ENCODE measurements around the gene DLK2.
"Not testable (repeated sequence)": the region's sequence is repeated elsewhere in the genome, so short reads cannot be mapped to it uniquely, and the experiment has no call there.

DLK2 gene

DNA sequence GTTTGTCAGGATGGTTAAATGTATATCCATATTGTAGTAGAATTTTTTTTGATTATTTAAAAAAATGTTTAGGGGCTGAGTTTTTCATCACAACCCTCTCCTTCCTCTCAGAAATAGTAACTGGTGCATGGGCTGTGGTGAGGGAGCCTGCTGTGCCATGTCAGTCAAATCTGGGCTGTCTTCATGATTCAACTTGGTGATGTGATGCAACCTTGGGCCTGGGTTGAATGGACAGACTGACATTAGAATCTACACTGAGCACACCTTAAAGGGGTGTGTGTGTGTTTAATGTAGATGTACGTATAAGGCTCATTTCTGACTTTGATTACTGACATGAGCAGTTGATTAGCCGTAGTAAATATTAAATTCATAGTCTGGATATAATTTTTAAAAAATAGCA, 25.7 kb upstream of the DLK2 start:
- no peak for DNase-seq

DNA sequence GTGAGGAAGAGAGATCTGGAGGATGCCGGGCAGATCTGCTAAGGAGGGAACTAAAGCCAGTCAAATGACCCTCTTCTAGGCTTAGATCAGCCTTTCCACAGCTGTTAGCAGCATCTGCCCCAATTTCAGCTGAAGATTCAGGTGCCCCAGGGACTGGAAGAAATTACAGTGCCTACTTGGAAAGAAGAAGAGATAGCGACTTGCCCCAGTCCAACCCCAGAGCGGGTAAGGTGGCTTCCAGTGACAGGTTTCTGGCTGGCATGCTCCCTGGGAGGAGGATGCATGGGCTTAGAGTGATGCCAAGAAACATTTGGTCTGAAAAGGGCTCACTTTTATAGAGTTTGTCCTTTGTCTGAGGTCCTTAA, 22.6 kb upstream of the DLK2 start:
- DNase-seq = no peak

DNA sequence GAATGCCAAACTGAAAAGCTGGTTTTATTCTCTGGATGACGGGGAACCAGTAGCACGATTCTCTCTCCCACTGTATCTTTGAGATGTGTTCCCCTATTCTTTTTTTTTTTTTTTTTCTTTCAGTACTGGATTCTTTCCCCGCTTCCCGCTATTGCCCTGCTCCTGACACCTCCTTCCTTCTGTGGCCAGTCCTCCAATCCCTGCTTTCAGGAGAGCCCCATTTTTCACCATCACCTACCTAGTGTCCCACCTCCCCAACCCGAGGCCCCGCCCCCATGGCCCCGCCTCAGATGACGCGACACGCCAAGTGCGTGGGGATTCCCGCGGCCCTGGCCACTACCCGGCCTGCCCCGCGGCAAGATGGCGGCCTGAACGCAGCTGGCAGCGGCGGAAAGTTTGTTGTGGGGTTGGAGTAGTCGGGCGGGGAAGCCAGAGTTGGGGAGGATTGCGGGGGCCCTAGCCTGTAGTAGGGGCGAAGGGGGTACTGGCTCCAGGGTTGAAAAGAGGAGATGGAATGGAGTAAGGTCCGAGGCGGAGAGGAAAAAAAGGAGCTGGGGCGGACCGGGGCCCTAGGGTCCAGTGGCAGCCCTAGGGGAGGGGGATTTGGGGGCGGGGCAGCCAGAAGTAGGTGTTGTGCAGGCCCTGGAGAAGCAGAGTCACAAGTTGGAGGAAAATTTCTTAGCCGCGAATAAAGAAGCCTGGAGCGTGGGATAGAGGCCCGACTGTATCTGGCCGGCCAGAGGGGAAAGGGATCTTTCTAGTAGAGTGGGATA, 22.1 kb upstream of the DLK2 start, which contains the start of gene TJAP1:
TJAP1 (plus strand) TSS at position 336 of the 773 bp plus-strand sequence. CDS start 21,432 bp downstream, outside the sequence.
- DNase-seq = peak; percentile 66 to 93

DNA sequence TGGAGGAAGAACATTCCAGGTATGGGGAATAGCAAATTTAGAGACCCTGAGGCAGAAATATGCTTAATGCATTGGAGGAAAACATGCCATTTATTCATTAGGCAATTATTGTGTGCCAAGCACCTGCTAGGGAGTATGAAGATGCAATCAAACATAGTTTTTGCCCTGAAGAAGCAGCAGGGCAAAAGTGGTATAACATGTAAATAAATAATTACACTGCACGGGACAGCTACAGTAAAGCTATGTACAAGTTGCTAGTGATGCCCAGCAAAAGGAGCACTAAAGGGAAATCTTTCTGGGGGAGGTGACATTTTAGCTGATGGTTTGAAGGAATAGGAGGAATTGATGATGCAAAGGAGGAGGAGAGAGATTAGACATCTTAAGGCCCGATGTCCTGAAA, 21.4 kb upstream of the DLK2 start:
- no peak for DNase-seq

DNA sequence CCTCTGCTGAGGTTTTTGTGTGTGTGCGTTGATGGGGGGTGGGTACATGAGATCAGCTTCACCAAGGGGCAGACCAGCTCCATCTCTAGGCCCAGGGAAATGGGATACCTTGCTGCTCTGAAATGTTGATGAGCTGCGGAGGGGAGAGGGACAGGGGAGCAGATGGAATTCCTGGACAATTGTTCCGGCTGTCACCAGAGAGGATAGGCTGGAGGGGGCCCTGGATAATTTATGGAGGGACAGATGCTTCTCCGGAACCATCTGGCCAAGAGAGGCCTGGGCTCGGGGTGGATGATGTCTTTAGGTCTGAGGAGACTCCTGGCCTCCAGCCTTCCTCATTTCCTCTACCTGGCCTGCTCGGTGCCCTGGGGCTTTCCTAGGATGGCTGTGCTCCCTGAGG, 20.2 kb upstream of the DLK2 start:
- no peak for DNase-seq

DNA sequence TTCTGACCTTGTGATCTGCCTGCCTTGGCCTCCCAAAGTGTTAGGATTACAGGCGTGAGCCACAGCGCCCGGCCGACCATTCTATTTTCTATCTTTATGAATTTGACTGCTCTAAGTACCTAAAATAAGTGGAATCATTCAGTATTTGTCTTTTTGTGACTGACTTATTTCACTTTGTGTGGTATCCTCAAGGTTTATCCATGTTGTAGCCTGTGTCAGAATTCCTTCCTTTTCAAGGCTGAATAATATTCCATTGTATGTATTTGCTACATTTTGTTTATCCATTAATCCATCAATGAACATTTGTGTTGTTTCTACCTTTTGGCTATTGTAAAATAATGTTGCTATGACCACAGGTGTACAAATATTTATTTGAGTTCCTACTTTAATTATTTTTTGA, 17.2 kb upstream of the DLK2 start:
- no peak for DNase-seq

DNA sequence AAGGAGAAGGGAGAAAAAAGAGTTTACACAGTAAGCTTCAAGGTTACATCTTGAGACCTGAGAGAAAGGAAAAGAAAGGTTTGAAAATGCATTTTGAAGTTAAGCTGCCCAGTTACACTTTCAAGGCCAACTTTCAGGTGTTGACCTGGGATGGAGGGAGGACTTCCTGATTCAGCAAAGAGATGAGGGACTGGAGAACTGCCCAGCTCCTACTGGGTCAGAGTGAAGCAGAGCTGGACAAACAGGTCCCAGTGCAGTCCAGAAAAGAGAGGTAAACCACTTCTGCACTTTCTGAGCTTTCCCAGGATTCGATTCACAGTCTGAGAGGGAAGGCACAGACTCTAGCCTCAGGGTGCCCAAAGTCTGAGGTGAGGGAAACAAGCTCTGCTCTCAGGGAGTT, 16.1 kb upstream of the DLK2 start:
- DNase-seq = no peak

DNA sequence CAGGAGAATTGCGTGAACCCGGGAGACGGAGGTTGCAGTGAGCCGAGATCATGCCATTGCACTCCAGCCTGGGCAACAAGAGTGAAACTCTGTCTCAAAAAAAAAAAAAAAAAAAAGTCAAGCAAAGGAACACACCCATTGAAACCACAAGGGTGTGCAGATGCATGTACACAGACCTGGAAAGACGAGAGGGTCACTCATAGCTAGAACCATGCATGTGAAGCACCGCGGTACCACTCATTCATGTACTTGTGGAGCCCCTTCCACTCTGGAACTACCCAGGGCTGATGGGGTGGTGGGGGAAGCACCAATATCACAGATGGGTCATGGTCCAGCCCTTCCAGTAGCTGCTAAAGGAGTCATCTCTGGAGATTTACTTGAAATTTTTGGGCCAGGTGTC, 14.6 kb upstream of the DLK2 start:
- no peak for DNase-seq

DNA sequence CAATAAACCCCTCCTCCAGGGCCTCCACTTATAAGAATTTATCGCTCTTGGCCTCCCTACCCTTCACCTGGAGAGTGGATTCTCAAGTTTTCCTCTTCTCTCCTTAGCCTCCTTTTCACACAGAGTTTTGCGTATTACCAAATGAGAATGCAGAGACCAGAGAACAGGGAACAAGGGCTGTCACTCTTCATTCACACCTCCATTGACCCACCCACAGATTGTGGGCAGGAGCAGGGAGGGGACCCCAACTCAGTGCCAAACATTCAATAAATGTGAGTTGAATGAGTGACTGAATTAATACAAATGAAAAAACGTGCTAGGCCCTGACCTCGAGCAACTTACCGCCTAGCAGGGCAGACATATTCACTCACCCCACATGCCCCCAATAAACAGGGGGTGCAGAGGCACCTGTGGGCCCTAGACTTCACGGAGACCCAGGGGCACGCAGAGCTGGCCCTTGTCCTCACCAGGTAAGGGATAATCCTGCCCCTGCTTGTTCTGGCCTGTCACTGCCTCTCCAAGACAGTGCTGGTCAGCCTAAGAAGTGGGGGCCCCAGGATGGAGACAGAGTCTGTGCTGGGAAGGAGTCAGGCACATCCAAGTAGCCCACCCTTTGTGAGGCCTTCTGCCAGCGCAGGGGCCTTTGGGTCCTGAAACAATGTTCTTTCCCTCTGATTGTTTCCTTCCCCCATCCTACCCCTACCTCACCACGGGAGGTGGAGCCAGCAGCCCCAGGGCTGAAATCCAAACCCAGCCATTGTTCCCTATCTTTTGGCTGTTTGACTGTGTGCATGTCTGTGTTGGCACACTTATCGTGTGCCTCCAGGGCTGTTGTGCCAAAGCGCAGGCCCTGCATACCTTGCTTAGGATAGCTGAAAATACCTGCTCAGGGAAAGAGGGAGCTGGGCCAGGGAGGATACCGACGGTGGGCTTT, 13.7 kb upstream of the DLK2 start:
- no peak for DNase-seq

DNA sequence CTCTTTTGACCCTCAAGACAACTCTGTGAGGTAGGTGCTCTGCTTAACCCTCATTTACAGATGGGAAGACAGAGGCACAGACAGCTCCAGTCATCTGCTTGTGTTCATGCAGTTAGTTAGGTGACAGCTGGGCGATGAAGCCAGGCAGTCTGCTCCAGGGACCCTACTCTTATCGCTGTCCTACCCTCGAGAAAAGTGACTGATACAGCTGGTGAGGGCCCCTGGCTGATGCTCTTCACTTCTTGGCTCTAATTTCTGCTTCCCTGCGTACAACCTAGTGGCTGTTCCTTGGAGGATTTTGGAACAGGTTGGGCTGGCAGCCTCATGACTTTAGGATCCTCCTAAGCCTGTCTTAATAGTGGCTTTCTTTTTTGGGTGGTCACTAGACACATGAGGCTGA, 12.9 kb upstream of the DLK2 start:
- no peak for DNase-seq

DNA sequence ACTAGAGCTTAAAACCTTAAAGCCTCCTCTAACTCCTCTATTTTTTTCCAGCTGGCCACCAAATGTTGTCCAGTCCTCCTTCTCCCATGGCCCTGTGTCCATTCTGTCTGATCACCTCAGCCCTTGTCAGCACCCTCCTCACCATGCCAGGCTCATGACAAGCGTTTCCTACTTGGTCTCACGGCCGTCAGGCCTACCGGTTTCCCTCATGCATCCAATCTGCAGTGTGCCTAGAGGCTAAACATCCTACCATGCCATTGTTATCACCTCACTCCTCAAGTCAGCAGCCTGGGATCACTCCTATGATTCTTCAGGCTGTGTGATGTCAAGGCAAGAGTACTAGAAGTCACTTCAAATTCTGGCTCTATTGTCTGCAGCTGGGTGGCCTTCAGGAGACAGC, 12.4 kb upstream of the DLK2 start:
- DNase-seq = no peak

DNA sequence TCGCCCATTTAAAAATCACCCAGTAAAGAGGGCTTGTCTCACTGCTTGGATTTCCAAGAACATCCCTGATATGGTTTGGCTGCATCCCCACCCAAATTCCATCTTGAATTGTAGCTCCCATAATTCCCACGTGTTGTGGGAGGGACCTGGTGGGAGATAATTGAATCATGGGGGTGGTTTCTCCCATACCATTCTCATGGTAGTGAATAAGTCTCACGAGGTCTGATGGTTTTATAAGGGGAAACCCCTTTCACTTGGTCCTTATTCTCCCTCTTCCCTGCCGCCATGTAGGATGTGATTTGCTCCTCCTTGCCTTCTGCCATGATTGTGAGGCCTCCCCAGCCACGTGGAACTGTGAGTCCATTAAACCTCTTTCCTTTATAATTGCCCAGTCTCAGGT, 11.9 kb upstream of the DLK2 start:
- DNase-seq = not testable (repeated sequence)

DNA sequence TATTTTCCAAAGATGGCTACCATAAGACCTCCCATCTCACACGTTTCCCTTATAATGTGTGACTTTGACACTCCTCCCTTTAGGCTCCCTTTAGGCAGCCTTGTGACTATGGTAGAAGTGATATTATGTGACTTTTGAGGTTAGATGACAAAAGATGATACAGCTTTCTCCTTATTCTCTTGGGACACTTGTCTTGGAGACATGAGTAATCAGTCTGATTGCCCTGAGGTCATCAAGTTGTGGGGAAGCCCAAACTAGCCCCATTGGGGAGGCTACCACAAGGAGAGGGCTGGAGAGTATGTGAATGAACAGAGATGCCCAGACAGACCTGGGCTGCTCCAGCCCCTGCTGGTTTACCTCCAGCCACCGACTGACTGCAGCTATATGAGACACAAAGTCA, 10.6 kb upstream of the DLK2 start:
- no peak for DNase-seq

DNA sequence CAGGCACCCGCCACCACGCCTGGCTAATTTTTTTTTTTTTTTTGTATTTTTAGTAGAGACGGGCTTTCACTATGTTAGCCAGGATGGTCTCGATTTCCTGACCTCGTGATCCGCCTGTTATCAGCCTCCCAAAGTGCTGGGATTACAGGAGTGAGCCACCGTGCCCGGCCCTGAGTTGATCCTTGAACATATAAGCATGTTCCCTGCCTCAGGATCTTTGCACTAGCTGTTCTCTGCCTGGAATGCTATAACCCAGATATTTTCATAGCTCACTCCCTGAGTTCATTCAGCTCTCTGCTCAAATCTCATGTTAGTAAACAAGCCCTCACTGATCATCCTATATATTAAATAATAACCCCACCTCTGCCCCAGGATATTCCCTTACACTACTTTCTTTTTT, 9.0 kb upstream of the DLK2 start:
- no peak for DNase-seq

DNA sequence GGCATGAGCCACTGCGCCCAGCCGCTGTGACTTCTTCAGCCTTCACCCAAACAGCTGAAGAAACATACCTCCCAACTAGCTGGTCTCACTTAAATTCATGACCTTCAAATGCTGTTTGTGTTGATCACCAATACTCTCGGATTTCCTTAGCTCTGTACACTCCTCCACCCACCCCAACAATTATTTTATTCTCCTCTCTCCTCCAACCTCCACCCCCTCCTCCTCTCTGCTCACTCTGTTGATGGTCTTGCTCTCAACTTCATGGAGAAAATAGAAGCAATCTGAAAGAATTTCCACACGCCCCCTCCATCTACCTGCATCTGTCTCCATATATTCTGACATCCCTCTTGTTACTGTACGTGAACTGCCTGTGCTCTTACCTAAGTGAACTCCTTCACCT, 6.6 kb upstream of the DLK2 start:
- DNase-seq = no peak

DNA sequence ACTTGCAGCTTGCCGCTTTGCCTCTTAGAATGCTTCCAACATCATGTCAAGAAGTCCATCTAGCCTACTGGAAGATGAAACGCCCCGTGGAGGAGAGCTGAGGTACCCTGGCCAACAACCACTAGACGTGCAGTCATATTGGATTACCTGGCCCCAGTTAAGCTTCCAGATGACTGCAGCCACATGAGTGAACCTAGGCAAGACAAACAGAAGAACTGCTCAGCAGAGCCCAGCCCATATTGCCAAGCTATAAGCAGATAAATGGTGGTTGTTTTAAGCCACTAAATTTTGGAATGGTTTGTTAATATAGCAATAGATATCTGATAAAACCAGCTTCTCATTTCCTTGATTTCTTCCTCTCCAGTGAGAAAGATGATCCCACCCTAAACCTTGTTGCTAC, 4.7 kb upstream of the DLK2 start:
- no peak for DNase-seq

DNA sequence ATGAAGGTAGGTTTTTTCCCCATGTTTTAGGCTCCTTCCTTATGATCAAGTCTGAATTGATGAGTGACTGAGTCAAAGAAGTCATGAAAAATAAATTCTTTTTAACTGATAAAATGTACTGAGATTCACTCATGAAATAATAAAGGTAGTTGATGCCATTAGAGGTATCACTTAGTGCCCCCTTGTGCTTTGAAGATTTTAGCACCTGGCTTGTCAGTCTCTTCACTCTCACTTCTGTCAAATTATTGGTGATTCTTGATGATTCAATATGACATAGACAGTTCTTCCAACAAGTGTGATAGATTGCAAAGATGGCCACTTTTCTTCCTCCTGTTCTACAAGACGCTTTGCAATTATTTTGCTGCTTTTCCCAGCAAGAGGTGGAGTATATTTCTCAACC, 4.2 kb upstream of the DLK2 start:
- DNase-seq = no peak

DNA sequence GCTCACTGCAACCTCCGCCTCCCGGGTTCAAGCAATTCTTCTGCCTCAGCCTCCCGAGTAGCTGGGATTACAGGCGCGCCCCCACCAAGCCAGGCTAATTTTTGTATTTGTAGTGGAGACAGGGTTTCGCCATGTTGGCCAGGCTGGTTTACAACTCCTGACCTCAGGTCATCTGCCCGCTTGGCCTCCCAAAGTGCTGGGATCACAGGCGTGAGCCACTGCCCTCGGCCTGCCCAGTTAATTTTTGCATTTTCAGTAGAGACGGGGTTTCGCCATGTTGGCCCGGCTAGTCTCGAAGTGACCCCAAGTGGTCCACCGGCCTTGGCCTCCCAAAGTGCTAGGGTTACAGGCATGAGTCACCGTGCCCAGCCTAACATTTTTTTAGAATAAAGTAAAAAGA, 2.8 kb upstream of the DLK2 start:
- not testable (repeated sequence) for DNase-seq

DNA sequence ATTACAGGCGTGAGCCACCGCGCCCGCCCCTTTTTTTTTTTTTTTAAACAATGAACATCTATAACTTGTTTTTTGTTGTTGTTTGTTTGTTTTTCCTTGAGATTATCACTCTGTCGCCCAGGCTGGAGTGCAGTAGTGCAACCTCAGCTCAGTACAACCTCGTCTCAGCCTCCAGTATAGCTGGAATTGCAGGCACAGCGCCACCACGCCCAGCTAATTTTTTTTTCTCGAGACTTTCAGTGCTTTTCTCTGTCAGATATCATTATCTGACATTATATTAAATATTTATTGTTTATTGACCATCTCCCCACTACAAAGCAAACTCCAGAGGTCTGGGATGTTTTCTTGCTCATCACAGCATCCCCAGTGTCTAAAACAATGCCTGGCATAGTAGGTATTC, 2.3 kb upstream of the DLK2 start:
- peak in 1 of 2 experiments; percentile 15 for DNase-seq

DNA sequence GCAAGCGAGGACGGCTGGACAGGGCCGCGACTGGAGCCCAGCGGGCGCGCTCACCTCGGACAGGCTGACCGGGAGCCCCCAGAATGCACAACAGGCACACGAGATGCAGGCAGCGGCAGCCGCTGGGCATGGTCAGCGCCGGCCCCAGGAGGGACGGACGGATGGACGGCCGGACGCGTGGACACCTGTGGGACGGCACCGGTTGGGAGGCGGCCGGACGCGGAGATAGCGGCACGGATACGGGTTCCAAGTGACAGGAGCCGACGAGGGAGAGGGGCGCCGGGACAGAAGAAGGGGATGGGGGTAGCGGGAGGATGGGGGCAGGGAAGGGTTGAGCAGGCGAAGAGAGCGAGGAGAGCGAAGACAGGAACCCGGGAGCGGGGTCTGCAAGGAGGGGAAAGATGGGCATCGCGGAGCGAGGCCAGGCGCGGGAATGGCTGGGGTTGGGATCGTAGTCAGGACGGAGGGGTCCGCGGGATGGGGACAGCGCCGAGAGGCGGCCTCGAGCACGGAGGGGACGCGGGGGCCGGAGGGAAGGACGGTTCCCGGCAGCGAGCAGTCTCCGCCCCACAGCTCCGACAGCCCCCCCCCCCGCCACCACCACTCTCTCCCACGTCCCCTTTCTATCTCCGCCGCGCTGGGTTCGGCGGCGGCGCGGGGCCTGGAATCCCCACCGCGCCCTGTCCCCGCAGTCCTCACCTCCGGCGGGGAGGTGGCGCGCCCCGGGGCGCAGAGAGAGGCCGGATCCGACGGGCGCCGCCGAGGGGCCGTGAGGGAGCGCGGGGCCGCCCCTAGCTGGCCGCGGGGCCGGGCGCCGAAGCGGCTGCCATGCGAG, 435 bp downstream of the DLK2 start:
- DNase-seq = peak in 1 of 2 experiments; percentile 72

DNA sequence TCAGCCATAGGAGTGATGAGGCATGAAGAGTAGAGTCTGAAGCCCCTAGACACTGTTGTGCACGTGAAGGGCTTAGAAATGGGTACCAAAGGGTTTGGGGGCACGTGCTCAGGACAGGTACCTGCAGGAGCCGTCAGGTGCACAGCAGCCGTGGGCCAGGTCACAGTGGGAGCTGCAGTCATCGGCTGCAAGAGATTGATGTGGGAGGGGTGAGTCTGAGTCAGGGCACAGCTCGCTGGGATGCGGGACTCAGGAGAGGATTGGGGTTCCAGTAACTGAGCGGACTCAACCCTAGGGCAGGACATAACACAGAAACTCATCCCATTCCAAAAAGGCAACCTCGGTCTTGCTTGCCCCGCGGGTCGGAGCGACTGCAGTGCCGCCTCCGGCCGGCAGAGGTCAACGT, 1.1 kb downstream of the DLK2 start:
- peak in 1 of 2 experiments; percentile 48 for DNase-seq

DNA sequence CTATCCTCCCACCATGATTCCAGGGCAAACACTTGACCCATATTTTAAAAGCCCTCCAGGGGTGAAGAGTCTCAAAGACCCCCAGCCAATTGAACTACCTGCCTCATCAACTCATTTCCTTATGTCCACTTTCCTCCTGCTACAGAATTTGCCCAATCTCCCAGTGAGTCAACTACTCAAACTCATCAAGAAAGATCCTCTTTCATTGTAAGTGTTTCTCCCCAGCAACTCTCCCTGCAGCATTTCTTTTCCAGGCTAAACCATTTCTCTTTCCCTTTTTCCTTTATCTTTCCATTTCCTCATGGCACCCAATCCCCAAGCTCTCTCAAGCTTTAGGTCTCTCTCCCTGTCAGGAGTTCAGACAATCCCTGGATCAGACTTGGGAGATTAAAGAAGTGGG, 1.5 kb downstream of the DLK2 start:
- no peak for DNase-seq

DNA sequence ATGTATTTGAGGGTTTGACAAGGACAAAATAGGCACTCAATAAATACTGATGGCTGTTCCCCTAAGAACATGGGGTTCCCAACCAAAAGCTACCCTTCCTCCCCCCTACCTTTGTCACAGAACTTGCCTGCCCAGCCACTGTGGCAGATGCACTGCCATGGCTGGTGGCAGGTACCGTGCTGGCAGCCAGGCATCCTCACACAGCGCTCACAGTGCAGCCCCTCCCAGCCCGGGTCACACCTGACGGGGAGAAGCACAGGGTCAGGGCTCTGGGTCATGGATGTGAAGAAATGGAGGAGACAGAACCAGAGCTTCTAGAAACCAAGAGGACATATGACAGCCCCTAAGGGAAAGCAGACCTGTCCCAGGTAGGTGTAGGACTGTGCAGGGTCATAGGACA, 2.5 kb downstream of the DLK2 start:
- no peak for DNase-seq
